Dermis blood vessel endothelial cell (primary cell): ENCODE data around the gene FAAH. TPM values are rescaled to one million over a fixed set of nuclear protein-coding genes. Genes with fewer than 3 reads are reported as not detected.
"Not testable (repeated sequence)": the region's sequence is repeated elsewhere in the genome, so short reads cannot be mapped to it uniquely, and the experiment has no call there.

ENCODE experiments used
- DNase-seq: peaks from one replicate; pipeline ENCODE4 v3.0.0; 2010
- total RNA-seq: library from RNA; depleted of rRNA; stranded (reverse); fragments of >200 nt; gene quantifications from 2 replicates; pipeline ENCODE4 v1.2.3, GENCODE V29; 2014

FAAH gene
- 1.0 and 2.6 TPM in 2 replicates for total RNA-seq

DNA sequence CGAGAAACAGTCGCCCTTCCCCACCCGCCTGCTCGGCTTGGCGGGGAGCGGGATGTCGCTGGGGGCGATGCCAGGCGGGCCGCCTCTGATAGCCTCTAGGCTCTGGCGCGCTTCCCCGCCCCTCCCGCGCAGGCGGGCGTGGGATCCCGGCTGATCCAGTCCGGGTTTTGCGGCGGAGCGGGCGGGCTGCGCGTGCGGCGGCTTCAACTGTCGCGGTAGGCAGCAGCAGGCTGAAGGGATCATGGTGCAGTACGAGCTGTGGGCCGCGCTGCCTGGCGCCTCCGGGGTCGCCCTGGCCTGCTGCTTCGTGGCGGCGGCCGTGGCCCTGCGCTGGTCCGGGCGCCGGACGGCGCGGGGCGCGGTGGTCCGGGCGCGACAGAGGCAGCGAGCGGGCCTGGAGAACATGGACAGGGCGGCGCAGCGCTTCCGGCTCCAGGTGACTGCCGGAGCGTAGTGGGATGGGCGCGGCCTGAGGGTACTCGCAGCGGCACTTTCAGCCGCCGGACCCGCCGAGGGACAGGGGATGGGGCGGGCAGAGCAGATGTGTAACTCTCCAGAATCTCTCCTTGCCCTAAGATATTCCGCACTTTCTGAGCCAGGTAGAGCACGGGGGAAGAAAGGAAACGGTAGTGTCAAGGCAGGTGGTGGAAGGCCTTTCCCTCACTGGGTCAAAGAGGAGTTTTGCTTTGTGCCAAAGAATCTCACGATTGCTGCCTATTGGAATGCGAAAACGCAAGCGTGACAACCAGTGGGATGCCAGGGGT is at the start of gene FAAH:
TSS of gene FAAH (plus strand) at position 210 of the 764 bp plus-strand sequence. CDS start at position 242, 32 bp downstream.
- DNase-seq: peak; percentile 43

DNA sequence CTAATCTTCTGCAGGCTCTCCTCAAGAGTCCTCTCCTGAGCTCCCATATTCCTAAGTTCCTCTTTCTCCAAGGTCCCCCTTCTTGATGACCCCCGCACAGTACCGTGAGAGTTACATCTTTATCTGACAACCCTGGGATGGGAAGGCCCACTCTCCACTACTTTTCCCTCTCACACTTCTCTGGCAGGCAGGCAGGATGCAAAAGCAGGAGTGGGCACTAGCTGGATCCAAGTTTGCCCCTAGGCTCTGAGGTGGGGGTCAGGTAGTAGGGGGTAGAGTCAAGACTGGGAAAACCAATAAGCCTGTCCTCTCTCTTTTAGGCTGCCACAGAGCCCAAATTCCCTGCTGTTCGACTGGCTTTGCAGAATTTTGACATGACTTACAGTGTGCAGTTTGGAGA is 49.6 kb upstream of the FAAH start:
- no peak for DNase-seq

DNA sequence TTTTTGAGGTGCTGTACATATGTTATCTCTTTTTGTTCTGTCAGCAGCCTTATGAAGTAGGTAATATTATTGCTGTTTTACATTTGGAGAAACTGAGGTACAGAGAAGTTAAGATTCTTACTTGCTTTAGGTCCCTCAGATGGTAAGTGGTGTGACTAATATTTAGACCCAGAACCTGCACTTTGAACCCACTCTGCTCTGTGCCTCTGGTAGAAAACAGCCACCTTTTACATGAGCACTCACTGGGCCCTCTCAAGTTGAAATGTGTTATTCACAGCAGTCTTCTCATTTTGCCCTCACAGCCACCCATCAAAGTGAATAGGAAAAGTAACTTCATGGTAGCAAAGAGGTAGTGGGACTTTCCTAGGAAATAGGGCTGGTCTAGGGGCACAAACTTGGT is 48.8 kb upstream of the FAAH start:
- no peak for DNase-seq

DNA sequence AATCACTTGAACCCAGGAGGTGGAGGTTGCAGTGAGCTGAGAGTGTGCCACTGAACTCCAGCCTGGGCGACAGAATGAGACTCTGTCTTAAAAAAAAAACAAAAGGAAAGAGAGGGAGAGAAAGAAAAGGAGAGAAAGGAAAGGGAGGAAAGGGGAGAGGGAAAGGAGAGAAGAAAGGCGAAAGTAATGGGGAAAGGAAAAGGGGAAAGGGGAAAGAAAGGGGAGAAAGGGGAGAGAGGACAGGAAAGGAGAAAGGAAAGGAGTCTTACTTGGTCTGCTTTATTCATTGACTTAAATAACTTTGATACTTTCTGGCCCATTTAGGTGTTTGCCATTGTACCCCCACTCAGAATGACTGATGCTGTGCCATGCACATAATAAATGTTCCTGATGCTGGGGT is 41.8 kb upstream of the FAAH start:
- DNase-seq: no peak

DNA sequence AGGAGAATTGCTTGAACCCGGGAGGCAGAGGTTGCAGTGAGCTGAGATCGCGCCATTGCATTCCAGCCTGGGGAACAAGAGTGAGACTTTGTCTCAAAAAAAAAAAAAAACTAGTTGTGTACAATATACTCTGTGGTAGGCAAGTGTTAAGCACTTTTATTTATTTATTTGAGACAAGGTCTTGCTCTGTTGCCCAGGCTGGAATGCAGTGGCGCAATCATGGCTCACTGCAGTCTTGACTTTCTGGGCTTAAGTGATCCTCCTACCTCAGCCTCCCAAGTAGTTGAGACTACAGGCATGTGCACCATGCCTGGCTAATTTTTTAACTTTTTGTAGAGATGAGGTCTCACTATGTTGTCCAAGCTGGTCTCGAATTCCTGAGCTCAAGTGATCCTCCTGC is 38.2 kb upstream of the FAAH start:
- DNase-seq: not testable (repeated sequence)

DNA sequence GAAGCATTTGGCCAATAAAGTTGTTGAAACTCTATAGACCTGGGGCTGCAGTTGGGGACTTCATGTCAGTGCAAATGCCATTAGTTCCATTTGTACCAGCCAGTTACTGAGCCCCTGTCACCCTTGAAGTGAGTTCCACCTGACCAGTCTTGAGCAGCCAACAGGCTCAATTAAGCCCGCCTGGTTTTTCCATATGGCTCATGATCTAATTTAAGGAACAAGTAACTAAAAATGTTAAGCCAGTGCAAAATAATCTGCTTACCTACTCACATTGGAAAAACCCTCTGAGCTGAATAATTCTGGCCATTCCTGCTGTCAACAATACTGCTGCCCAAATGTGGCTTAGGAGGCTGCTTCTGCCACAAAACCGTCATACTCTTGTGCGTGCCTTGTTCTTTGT is 32.0 kb upstream of the FAAH start:
- DNase-seq: no peak

DNA sequence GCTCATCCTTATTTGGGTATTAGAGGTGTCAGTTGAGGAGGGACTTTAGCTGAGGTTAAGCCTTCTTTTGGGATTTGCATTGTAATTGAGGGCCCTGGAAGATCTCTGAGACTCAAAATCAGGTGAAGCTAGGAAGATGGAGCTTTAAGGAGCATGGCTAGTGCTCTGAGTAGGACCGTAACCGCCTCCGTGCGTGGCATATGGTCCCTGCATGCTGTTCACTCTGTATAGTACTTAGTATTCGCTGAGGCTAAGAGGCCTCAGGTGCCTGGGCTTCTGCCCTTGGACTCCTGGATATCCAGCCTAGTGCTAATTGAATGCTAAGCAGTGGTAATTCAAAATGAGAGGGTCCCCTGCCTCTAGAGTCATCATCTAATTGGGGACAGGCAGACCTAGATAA is 31.0 kb upstream of the FAAH start:
- DNase-seq: no peak

DNA sequence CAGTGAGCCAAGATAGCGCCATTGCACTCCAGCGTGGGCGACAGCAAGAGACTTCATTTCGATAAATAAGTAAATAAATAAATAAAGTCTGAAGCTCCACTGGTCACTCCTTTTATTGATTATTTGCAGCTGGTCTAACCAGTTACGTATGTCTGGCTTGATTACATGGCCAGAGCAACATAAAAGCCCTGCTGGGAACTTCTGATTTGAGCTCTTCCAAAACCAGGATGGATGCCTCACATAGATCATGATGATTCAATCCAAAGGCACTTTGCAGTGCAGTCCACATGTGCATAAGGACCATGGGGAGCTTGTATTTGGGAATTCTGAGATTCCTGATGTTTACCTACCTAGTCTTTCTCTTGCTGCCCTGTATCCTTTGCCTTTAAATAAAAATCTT is 29.5 kb upstream of the FAAH start:
- no peak for DNase-seq

DNA sequence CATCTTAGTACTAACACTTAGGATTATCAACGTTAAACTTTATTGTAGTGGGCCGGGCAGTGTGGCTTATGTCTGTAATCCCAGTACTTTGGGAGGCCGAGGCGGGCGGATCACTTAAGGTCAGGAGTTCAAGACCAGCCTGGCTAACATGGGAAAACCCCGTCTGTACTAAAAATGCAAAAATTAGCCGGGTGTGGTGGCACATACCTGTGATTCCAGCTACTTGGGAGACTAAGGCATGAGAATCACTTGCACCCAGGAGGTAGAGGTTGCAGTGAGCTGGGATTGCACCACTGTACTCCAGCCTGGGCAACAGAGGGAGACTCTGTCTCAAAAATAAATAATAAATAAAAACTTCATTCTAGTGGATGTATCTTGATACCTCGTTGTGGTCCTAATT is 28.3 kb upstream of the FAAH start:
- not testable (repeated sequence) for DNase-seq

DNA sequence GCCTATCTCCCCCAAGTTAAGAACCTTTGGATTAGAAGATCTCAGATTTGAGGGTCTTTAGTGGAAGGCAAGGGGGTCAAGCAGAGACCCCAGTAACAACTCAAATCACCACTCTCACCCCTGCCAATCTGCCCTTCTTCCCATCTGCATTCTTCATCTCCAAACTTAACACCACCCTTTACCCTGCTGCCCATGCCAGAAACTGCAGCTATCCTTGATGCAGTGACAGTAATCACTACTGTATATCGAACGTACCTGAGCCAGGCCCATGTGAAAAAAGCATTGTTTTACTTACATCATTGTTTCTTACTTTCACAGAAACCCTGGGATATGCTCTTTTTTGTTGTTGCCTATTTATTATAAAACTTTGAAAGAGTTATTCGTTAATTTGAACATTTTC is 27.0 kb upstream of the FAAH start:
- no peak for DNase-seq

DNA sequence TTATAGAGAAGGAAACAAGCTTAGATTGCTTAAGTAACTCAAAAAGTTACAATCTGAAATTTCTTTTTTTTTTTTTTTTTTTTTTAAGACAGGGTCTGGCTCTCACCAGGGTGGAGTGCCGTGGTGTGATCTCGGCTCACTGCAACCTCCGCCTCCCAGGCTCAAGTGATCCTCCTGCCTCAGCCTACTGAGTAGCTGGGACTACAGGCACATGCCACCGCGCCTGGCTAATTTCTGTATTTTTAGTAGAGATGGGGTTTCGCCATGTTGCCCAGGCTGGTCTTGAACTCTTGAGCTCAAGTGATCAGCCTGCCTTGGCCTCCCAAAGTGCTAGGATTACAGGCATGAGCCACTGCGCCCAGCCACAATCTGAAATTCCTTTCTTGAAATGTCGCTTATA is 26.4 kb upstream of the FAAH start:
- not testable (repeated sequence) for DNase-seq

DNA sequence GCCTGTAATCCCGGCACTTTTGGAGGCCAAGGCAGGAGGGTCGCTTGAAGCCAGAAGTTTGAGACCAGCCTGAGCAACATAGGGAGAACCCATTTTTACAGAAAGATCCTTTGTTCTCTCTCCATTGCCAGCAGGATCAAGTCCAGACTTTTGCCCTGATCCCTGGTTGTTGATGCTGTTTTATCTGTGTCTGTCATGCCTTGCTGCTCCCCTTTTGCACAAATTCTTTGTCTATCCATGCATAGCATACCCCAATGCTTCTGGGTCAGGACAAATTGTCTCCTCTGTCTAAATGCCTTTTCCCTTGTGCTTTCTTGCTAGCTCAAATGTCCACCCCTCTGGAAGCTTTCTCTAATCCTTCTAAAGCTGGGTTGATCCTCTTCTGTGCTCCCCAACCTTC is 25.3 kb upstream of the FAAH start:
- no peak for DNase-seq

DNA sequence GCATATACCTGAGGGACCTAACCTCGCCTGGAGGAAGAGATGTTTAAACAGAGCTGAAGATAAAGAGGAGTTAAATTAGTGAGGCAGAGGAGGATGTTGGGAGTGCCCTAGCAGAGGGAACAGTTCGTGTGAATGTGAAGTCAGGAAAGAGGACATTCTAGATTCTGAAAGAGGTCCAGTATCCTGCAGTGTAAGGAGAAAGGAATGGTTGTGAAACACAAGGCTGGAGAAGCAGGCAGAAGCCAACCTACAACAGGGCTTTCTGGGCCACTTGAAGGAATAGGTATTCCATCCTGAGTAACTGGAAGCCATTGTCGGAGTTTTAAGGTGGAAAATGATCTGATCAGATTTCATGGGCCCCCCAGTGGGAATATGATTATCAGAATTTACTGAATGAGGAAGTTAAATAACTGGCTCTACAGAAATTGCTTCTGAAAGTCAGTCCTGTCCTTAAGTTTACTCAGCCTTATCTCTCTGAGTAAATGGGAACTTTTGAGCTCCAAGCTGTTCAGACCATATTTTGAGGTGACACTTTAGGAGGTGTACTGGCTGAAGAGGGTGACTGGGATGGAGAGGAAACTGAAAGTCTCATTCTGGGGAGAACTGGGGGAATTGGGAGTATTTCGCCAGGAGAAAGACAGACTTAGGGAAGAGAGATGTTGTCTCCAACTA is 24.4 kb upstream of the FAAH start:
- no peak for DNase-seq

DNA sequence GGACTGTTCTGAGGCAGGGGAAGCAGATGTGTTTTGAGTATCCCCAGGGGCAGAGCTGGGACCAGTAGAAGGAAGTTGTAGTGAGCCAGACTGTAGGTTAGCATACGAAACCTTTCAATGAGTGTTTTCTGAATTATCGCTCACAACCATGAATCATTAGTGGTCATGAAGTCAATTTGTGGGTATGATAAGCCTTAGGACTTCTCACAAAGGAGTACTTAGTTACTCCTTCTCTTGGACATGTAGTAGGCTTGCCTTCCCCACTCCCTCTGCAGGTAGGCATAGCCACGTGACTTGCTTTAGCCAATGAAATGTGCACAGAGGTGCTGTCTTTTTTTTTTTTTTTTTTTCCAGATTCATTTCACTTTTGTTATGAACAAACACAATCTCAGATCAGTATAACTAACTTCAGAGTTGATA is 23.9 kb upstream of the FAAH start:
- no peak for DNase-seq

DNA sequence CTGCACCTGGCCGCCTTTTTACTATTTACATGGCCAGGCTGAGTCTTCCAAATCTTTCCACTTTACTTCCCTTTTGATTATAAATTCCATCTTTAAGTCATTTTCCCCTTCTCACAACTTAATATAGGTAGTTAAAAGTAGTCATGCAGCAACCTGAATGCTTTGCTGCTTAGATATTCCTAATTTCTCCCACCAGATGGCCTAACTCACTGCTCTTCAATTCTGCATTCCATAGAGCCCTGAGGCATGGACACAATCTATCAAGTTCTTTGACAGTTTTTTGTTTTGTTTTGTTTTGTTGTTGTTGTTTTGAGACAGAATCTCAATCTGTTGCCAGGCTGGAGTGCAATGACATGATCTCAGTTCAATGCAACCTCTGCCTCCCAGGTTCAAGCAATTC is 21.7 kb upstream of the FAAH start:
- no peak for DNase-seq

DNA sequence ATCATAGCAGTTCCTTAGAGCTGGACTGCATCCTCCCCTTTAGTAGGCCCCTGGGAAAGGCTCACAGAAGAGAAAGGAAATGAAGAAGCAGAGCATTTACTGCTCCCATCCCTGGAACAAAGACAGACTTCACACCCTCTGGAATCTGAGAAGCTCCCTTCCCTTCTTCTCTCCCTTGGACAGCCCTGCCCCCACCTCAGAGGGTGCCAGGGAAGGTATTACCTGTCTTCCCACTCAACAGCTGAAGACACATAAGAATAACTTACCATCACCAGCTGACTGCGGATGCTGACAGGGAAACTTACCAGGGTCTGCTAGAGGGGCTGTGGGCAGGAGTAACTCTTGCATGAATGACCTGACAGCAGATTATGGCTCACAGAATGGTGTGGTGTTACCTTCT is 14.1 kb upstream of the FAAH start:
- DNase-seq: no peak

DNA sequence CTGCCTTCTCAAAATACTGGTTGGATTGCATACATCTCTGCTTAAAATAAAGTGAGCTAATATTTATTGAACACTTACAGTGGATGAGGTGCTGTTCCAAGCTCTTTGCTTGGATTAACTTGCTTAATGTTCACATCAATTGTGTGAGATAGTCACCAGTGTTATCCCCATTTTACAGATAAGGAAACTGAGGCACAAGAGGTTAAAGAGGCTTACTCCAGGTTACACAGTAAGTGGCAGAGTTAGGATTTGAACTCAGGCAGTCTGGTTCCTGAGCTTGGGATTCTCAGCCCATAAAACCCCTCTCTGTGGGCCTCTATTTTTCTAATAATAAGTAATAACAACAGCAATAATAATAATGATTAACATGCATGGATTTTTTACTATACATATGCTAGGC is 13.6 kb upstream of the FAAH start:
- no peak for DNase-seq

DNA sequence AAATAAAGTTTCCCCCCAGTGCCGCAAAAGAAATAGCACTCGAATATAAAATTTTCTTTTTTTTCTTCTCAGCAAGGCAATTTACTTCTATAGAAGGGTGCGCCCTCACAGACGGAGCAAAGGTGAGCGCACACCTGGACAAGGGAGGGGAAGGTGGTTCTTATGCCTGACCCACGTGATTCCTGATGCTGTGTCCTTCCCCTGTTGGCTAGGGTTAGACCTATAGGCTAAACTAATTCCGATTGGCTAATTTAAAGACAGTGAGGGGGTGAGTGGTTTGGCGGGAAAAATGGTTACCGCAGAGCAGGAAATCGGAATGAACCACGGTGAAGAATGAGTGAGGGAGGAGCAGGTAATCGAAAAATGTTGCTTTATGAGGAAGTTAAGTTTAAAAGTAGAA is 607 bp upstream of the FAAH start:
- DNase-seq: no peak

DNA sequence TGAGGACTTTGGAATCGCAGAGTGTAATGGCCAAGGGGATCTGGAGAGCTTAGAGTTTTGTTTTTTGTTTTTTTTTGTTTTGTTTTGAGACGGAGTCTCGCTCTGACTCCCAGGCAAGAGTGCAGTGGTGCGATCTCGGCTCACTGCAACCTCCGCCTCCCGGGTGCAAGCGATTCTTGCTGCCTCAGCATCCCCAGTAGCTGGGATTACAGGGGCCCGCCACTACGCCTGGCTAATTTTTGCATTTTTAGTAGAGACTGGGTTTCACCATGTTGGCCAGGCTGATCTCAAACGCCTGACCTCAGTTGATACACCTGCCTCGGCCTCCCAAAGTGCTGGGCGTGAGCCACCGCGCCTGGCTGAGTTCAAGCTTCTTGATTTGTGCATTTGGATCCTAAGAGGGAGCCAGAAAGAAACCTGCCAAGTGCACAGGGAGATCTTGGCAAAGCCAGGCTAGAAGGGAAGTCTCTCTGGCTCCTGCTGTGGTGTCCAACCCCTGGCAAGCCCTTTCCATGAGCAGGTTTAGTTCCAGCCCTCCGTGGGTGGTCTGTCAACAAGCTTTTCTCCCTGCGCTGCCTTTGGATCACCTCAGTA is 852 bp downstream of the FAAH start:
- no peak for DNase-seq

DNA sequence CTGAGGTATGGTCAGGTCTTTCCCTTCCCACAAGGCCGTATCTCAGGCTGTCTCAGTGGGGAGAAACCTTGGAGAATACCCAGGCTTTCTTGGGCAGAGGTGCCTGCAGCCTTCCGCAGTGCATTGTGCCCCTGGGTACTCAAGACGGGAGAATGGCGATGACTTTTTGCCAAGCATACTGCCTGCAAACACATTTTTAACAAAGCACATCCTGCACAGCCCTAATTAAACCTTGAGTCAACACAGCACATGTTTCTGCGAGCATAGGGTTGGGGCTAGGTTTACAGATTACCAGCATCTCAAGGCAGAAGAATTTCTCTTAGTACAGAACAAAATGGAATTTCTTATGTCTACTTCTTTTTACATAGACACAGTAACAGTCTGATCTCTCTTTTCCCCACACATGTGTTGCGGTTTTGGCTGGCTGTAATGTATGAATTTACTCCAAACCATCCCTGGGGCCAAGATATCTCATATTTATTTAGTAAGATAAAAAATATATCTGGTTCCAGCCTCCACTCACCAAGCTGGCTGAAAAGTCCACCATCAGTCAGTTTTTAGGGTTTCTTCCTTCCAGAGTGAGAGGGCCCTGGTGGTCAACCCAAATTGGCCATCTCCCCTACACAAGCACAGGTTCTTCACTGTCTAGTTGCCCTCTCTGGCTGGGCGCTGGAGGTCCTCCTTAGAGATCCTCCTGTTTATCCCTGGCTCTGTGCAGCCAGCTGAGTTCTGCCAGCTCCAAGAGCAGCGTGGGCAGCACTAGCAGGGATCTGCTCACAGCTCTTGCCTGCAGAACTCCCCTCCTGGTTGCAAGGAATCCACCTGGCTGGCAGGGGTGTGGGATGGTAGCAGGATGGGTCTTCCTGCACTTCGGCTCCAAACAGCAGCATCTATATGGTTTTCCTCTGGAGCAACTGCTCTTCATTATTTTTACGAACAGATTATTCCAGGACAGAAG is 2.6 kb downstream of the FAAH start:
- no peak for DNase-seq

DNA sequence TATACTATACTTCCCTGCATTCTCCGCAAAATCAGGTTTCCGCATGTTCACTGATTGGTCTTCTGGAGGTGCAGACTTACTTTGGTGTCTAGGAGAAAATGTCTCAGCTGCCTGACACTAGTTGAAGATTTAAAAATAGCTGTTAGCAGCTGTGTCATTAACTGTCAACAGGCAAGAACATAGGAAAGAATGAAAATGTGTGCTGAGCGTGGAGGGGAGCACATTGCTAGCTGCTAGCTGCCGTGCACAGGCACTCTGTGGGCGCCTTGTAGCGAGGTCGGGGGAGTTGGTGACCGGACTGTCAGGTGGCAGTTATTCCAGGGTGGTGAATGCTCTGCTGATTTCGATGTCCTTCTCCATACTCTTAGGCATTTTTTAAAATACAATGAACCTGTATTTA is 5.2 kb downstream of the FAAH start:
- DNase-seq: no peak

DNA sequence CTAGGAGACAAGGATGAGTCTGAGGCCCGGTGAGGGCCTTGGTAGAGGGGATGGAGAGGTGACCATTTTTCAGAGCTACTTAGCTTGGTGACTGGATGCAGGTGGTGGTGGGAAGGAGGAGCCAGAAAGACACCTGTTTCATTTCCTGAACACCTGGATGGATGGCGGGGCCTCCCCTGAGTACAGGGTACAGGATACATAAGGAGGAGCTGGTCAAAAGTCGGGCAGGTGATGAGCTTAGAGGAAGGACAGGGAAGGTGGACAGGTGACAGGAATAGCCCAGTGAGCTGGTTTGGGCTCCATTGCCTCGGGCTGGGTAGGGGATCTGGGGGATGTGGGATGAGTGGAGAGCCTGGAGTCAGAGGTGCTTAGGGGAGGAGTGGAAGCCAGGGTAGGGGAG is 6.3 kb downstream of the FAAH start:
- no peak for DNase-seq
